ENCODE measurements around the gene SFMBT2. TPM values are rescaled to one million over a fixed set of nuclear protein-coding genes. Genes with fewer than 3 reads are reported as not detected.

SFMBT2 gene
- total RNA-seq, 1 donor from 2014 or later, result 2.7 TPM

DNA sequence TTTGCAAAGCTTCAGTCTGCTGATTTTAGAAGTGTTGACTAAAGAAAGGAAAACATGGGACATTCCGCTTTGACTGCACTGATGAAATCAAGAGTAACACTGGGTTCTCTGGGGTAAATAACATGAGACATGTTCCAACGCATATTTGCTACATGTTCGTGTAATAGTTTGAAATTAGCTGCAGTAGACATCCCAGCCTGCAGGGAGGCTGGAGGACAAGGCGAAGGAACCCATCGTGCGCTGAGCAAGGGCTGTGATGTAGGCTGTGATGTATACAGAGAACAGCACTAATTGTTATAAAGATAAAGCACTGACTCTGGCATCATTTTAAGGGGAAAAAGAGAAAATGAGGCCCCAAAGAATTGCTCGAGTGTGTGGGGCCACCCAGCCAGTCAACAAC lies 40.3 kb downstream of the SFMBT2 start:
- no peak overlapping the region for H3K4me3 Mint-ChIP-seq (ENCODE audit: unreplicated experiment)
- no peak for TF ChIP-seq CTCF (IDR thresholded peaks at IDR 0.05)
- H3K27ac Mint-ChIP-seq (ENCODE audit: unreplicated experiment), result no peak overlapping the region
- H3K27me3 Mint-ChIP-seq (ENCODE audit: unreplicated experiment), result no peaks in the 10 kb centered on the region
- no peaks in the 10 kb centered on the region for H3K9me3 Mint-ChIP-seq (ENCODE audit: unreplicated experiment)
- DNase-seq (ENCODE audit: extremely low spot score, unreplicated experiment), result no peak
- H3K4me1 Mint-ChIP-seq (ENCODE audit: unreplicated experiment), result peaks cover 2% of the 10 kb centered on the region
- H3K36me3 Mint-ChIP-seq (ENCODE audit: unreplicated experiment), result peaks cover 3% of the 10 kb centered on the region

- no peak for TF ChIP-seq CTCF (IDR thresholded peaks at IDR 0.05)
- H3K36me3 Mint-ChIP-seq (ENCODE audit: unreplicated experiment), result no peaks in the 10 kb centered on the region
- H3K27ac Mint-ChIP-seq (ENCODE audit: unreplicated experiment), result no peak overlapping the region
- H3K9me3 Mint-ChIP-seq (ENCODE audit: unreplicated experiment), result no peaks in the 10 kb centered on the region
- H3K27me3 Mint-ChIP-seq (ENCODE audit: unreplicated experiment), result no peaks in the 10 kb centered on the region
- no peaks in the 10 kb centered on the region for H3K4me1 Mint-ChIP-seq (ENCODE audit: unreplicated experiment)
- H3K4me3 Mint-ChIP-seq (ENCODE audit: unreplicated experiment), result no peak overlapping the region
- DNase-seq (ENCODE audit: extremely low spot score, unreplicated experiment), result no peak
Observed at GRCh38 chr10:7365027-7365745, 45.6 kb downstream of the SFMBT2 start.

DNA sequence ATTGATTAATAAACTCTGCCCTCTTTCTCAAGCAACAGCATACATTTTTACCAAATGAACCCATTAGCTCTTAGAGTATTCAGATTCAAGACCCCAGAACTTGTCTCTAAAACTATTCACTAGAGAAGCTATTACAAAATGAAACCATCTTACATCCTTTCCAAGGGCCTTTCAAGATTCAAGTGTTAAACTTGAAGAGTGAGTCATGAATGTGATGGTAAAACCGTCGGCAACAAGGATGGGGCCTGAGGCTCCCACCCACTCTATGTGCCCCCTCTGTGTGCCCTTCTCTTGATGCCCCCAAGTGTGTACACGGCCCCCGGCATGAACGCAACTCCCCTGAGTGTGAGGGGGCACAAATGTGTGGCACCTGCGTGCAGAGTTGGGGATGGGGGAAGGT lies 46.4 kb downstream of the SFMBT2 start:
- DNase-seq (ENCODE audit: extremely low spot score, unreplicated experiment), result no peak
- Mint-ChIP-seq H3K27me3 (ENCODE audit: unreplicated experiment) (no peaks in the 10 kb centered on the region), H3K27ac (ENCODE audit: unreplicated experiment) (no peak overlapping the region), H3K9me3 (ENCODE audit: unreplicated experiment) (no peaks in the 10 kb centered on the region), H3K4me3 (ENCODE audit: unreplicated experiment) (no peak overlapping the region), H3K4me1 (ENCODE audit: unreplicated experiment) (no peaks in the 10 kb centered on the region), H3K36me3 (ENCODE audit: unreplicated experiment) (no peaks in the 10 kb centered on the region)
- TF ChIP-seq CTCF (IDR thresholded peaks at IDR 0.05), result no peak

DNA sequence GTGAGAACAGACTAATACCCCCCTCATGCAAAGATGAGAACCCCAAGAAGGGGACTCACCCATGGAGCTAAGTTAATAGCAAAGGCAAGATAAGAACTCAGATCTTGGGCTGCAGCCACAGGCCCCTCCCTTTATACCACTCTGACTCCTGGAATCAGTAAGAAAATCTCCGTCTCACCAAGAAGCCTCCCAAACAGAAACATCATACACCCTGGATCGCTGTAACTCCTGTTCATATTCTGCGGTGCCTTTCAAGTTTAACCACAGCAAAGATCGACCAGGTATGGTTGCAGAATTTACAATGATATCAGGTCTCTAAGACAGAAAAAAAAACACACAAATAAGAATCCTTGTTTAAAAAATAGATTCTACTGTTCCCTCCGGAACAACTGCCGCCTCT lies 47.1 kb downstream of the SFMBT2 start:
- DNase-seq (ENCODE audit: extremely low spot score, unreplicated experiment), result no peak
- no peak overlapping the region for H3K4me3 Mint-ChIP-seq (ENCODE audit: unreplicated experiment)

GRCh38 chr10:7362471-7362870 lies 48.4 kb downstream of the SFMBT2 start:
- Mint-ChIP-seq H3K36me3 (ENCODE audit: unreplicated experiment) (no peaks in the 10 kb centered on the region), H3K27me3 (ENCODE audit: unreplicated experiment) (no peaks in the 10 kb centered on the region), H3K4me3 (ENCODE audit: unreplicated experiment) (no peak overlapping the region), H3K4me1 (ENCODE audit: unreplicated experiment) (no peaks in the 10 kb centered on the region), H3K9me3 (ENCODE audit: unreplicated experiment) (no peaks in the 10 kb centered on the region), H3K27ac (ENCODE audit: unreplicated experiment) (no peak overlapping the region)
- DNase-seq (ENCODE audit: extremely low spot score, unreplicated experiment), result no peak
- no peak for TF ChIP-seq CTCF (IDR thresholded peaks at IDR 0.05)

More for the DNA sequence above, 47.1 kb downstream of the SFMBT2 start:
- Mint-ChIP-seq H3K36me3 (ENCODE audit: unreplicated experiment) (no peaks in the 10 kb centered on the region), H3K27ac (ENCODE audit: unreplicated experiment) (no peak overlapping the region), H3K9me3 (ENCODE audit: unreplicated experiment) (no peaks in the 10 kb centered on the region), H3K4me1 (ENCODE audit: unreplicated experiment) (no peaks in the 10 kb centered on the region), H3K27me3 (ENCODE audit: unreplicated experiment) (no peaks in the 10 kb centered on the region)
- no peak for TF ChIP-seq CTCF (IDR thresholded peaks at IDR 0.05)
